AG09309 (cell line): ENCODE results near the gene RELA.

Experiments used
- DNase-seq: peaks from one replicate; pipeline ENCODE4 v3.0.0-alpha.2; 2010; ENCODE audit warnings: low read depth
- H3K4me3 ChIP-seq: 2 replicates; pipeline ENCODE4 v1.5.1; 2011; ENCODE audit warnings: mild to moderate bottlenecking, low read depth, low read length, moderate library complexity; ENCODE audit not compliant: control insufficient read depth
- TF ChIP-seq, protein P1 (sequence below): IDR thresholded peaks from 2 replicates; pipeline ENCODE4 v1.5.1; 2011; ENCODE audit warnings: mild to moderate bottlenecking, low read depth, low read length, inconsistent platforms; ENCODE audit not compliant: insufficient read depth, control insufficient read depth; ENCODE audit errors: missing control alignments

Gene RELA

GRCh38 chr11:65637032-65637557, 25.6 kb downstream of the RELA start:
- no peak for DNase-seq
- TF ChIP-seq, protein P1, sequence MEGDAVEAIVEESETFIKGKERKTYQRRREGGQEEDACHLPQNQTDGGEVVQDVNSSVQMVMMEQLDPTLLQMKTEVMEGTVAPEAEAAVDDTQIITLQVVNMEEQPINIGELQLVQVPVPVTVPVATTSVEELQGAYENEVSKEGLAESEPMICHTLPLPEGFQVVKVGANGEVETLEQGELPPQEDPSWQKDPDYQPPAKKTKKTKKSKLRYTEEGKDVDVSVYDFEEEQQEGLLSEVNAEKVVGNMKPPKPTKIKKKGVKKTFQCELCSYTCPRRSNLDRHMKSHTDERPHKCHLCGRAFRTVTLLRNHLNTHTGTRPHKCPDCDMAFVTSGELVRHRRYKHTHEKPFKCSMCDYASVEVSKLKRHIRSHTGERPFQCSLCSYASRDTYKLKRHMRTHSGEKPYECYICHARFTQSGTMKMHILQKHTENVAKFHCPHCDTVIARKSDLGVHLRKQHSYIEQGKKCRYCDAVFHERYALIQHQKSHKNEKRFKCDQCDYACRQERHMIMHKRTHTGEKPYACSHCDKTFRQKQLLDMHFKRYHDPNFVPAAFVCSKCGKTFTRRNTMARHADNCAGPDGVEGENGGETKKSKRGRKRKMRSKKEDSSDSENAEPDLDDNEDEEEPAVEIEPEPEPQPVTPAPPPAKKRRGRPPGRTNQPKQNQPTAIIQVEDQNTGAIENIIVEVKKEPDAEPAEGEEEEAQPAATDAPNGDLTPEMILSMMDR, result no peak
- H3K4me3 ChIP-seq, result no peak overlapping the region

- DNase-seq, result no peak
- no peak overlapping the region for H3K4me3 ChIP-seq
- TF ChIP-seq, protein P1, result no peak
These were observed 26.3 kb downstream of the RELA start for GRCh38 chr11:65636108-65637031.

GRCh38 chr11:65634905-65635731, 27.6 kb downstream of the RELA start:
- DNase-seq, result no peak
- TF ChIP-seq, protein P1, result no peak
- H3K4me3 ChIP-seq, result no peak overlapping the region

- H3K4me3 ChIP-seq, result no peak overlapping the region
- DNase-seq, result no peak
- TF ChIP-seq, protein P1, result no peak
These were observed 28.3 kb downstream of the RELA start for GRCh38 chr11:65634440-65634839.

DNA sequence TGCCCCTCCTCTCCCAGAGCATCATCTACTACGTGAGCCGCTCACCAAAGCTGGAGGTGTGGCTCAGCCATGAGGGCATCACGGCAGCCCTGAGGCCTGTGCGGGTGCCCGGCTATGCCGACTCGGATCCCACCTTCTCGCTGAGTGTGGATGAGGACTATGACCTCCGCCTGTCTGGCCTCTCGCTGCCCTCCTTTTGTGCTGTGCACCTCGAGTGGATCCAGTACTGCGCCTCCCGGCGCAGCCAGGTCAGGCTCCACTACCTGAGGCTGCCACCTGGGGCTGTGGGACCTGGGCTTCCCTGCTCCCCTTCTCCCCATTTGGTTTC, 28.6 kb downstream of the RELA start:
- TF ChIP-seq, protein P1, result no peak
- H3K4me3 ChIP-seq, result no peak overlapping the region
- no peak for DNase-seq

DNA sequence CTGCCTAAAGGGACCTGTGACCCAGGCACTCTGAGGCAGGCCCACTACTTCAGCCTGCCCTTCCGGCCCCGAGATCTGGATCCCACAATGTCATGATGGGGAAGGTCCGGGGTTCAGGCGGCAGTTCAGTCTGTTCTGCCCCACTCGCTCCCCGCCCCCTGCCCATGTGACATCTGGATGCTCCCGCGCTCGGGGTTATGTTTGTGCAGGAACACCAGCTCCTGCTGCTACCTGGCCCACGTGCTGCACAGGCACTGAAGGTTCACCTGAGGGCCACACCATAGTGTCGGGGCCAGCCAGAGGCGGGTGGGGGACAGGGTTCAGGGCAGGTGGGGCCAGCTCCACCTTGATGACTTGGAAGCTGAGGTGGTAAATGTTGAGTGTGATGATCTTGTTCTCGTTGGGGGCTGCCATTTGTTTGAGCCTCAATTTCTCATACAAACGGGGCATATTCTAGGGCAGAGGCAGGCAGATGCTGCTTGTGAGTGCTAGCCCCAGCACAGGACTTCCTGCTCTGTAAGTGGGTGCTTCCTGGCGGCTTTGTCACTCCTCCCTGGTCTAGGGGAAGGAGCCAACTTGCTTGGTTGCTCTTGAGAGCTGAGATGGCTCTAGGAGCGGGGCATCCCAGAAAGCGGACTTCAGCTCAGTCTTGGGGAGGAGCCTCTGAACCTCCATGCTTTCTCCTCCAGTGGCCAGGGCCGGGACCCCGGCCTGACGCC, 29.2 kb downstream of the RELA start:
- no peak for DNase-seq
- TF ChIP-seq, protein P1, result no peak
- no peak overlapping the region for H3K4me3 ChIP-seq
